Fibroblast of lung (primary cell): Measurements from ENCODE around the gene WWC2. TPM values are rescaled to one million over a fixed set of nuclear protein-coding genes. Genes with fewer than 3 reads are reported as not detected.

Experiments
- DNase-seq, 2 donors: peaks; one replicate each; pipeline versions ENCODE4 v3.0.0 to v3.0.0-alpha.2; 2010; ENCODE audit warnings: low read depth in 2 of 2
- H2AFZ ChIP-seq: 2 replicates; pipeline ENCODE4 v1.5.1; 2012; ENCODE audit warnings: low read length, control low read depth, inconsistent platforms
- H3K27ac ChIP-seq: 2 replicates; pipeline ENCODE4 v1.5.1; 2011; ENCODE audit warnings: low read length, control low read depth; ENCODE audit not compliant: insufficient read depth
- H3K27me3 ChIP-seq: 2 replicates; pipeline ENCODE4 v1.5.1; 2011; ENCODE audit warnings: mild to moderate bottlenecking, low read length; ENCODE audit not compliant: control insufficient read depth, insufficient read depth
- H3K36me3 ChIP-seq: 2 replicates; pipeline ENCODE4 v1.5.1; 2011; ENCODE audit warnings: low read length; ENCODE audit not compliant: control insufficient read depth, insufficient read depth
- H3K4me1 ChIP-seq: 2 replicates; pipeline ENCODE4 v1.5.1; 2011; ENCODE audit warnings: low read length; ENCODE audit not compliant: control insufficient read depth, insufficient read depth; ENCODE audit errors: extremely low read depth
- H3K4me2 ChIP-seq: 2 replicates; pipeline ENCODE4 v1.5.1; 2011; ENCODE audit warnings: low read length, control low read depth; ENCODE audit not compliant: insufficient read depth; ENCODE audit errors: extremely low read depth
- H3K4me3 ChIP-seq, 4 experiments: fragments of 200-600 bp in 1 of 4; sonication (generic) in 1 of 4; replicated peaks in 1 of 4; 2 replicates each; pipeline ENCODE4 v1.5.1; 2011 to 2016; ENCODE audit warnings: low read length in 4 of 4, low read depth in 3 of 4, mild to moderate bottlenecking in 3 of 4, control low read depth in 2 of 4, inconsistent platforms in 1 of 4, mixed read lengths in 1 of 4; ENCODE audit not compliant: insufficient read depth in 1 of 4; ENCODE audit errors: control extremely low read depth in 1 of 4
- H3K79me2 ChIP-seq: 2 replicates; pipeline ENCODE4 v1.5.1; 2012; ENCODE audit warnings: mild to moderate bottlenecking, low read length, inconsistent platforms; ENCODE audit not compliant: control insufficient read depth, insufficient read depth
- H3K9ac ChIP-seq: 2 replicates; pipeline ENCODE4 v1.5.1; 2011; ENCODE audit warnings: mild to moderate bottlenecking, low read length, control low read depth; ENCODE audit not compliant: insufficient read depth
- H3K9me3 ChIP-seq: 2 replicates; pipeline ENCODE4 v1.5.1; 2012; ENCODE audit warnings: low read depth, low read length; ENCODE audit not compliant: control insufficient read depth, insufficient read depth
- H4K20me1 ChIP-seq: 2 replicates; pipeline ENCODE4 v1.5.1; 2011; ENCODE audit warnings: low read length; ENCODE audit not compliant: control insufficient read depth, insufficient read depth; ENCODE audit errors: extremely low read depth
- EZH2 ChIP-seq: IDR thresholded peaks from 2 replicates; pipeline ENCODE4 v1.5.1; 2012; ENCODE audit warnings: low read length, control low read depth, mild to moderate bottlenecking; ENCODE audit errors: missing control alignments
- polyA plus RNA-seq, 2 donors: library from polyadenylated mRNA; depleted of rRNA in 1 of 2; stranded (reverse) in 1 of 2; unstranded in 1 of 2; fragments of >200 nt; gene quantifications; 2 replicates each; pipeline ENCODE4 v1.2.1, GENCODE V29; 2011 to 2012; ENCODE audit warnings: missing spikeins in 1 of 2
- total RNA-seq: library from RNA; depleted of rRNA; stranded (reverse); fragments of >200 nt; gene quantifications from 2 replicates; pipeline ENCODE4 v1.2.1, GENCODE V29; 2014
- TF ChIP-seq, protein P1 (sequence below), 2 donors: IDR thresholded peaks in 1 of 2; conservative IDR thresholded peaks in 1 of 2; 1 replicate in 1 of 2; 2 replicates in 1 of 2; pipeline ENCODE4 v1.5.1; 2011 to 2012; ENCODE audit warnings: low read length in 2 of 2, control low read depth in 1 of 2, inconsistent platforms in 1 of 2, low read depth in 1 of 2, mild to moderate bottlenecking in 1 of 2

The WWC2 gene
- total and polyA plus RNA-seq, 2 donors (not counting 1 experiment from before 2014, with no cell fraction given): 31.6 to 34.0 TPM

DNA sequence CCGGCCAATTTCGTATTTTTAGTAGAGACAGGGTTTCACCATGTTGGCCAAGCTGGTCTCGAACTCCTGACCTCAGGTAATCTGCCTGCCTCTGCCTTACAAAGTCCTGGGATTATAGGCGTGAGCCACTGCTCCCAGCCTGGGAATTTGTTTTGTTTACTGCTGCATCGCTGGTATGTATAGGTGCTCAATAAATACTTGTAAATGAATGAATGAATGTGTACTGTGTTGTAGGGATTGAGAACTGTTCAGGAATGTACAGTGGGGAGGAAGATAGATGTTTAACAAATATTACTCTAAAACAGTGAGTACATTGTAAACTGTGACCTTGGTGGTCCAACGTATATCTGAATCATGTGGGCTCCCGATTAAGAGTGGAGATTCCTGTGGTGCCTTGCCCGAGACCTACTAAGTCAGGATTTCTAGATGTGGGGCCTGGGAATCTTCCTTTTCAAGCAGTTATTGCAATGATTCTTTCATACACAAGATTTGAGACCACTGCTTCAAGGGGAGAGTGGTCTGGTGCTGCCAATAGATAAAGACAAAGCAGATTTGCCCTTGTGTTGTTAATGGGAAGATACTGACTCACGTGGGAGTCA lies 41.0 kb downstream of the WWC2 start:
- H4K20me1 ChIP-seq: no peaks in the 10 kb centered on the region
- no peak overlapping the region for H3K4me2 ChIP-seq
- no peak overlapping the region for H2AFZ ChIP-seq
- peaks cover 10% of the 10 kb centered on the region for H3K4me1 ChIP-seq
- TF ChIP-seq, protein P1, sequence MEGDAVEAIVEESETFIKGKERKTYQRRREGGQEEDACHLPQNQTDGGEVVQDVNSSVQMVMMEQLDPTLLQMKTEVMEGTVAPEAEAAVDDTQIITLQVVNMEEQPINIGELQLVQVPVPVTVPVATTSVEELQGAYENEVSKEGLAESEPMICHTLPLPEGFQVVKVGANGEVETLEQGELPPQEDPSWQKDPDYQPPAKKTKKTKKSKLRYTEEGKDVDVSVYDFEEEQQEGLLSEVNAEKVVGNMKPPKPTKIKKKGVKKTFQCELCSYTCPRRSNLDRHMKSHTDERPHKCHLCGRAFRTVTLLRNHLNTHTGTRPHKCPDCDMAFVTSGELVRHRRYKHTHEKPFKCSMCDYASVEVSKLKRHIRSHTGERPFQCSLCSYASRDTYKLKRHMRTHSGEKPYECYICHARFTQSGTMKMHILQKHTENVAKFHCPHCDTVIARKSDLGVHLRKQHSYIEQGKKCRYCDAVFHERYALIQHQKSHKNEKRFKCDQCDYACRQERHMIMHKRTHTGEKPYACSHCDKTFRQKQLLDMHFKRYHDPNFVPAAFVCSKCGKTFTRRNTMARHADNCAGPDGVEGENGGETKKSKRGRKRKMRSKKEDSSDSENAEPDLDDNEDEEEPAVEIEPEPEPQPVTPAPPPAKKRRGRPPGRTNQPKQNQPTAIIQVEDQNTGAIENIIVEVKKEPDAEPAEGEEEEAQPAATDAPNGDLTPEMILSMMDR (conservative IDR thresholded peaks at IDR 0.05 in 1 of 2, IDR thresholded peaks at IDR 0.05 in 1 of 2; ENCODE audit: low read depth in 1 of 2, low read length in 2 of 2): no peak
- TF ChIP-seq EZH2: no peak
- H3K79me2 ChIP-seq: peaks cover 44% of the 10 kb centered on the region
- peak in 1 of 2 donors; percentile 72 for DNase-seq
- H3K9ac ChIP-seq: no peak overlapping the region
- H3K4me3 ChIP-seq: no peak overlapping the region
- no peaks in the 10 kb centered on the region for H3K27me3 ChIP-seq
- no peaks in the 10 kb centered on the region for H3K9me3 ChIP-seq
- H3K27ac ChIP-seq: no peak overlapping the region
- H3K36me3 ChIP-seq: no peaks in the 10 kb centered on the region

DNA sequence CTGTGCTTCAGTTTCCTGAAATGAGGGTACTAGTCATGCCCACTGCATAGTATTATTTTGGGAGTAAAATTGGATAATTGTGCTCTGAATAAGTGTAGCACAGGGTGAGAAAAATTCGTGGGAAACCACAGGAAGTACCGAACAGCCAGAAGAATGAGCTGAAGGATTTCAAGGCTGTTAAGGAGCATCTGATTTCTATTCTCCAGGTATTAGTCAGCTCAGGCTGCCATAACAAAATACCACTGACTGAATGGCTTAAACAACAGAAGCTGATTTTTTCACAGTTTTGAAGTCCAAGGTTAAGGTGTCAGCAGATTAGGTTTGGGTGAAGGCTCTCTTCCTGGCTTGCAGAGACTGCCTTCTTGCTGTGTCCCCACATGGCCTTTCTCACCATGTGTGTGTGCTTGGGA lies 41.9 kb downstream of the WWC2 start:
- Histone ChIP-seq H3K9ac (no peak overlapping the region), H3K4me2 (no peak overlapping the region), H3K27ac (no peak overlapping the region), H3K79me2 (peaks cover 48% of the 10 kb centered on the region), H3K36me3 (no peaks in the 10 kb centered on the region), H2AFZ (no peak overlapping the region), H3K4me3 (no peak overlapping the region), H3K27me3 (no peaks in the 10 kb centered on the region), H3K4me1 (peaks cover 10% of the 10 kb centered on the region), H4K20me1 (no peaks in the 10 kb centered on the region), H3K9me3 (no peaks in the 10 kb centered on the region)
- DNase-seq: peak in 1 of 2 donors; percentile 99
- no peak for TF ChIP-seq EZH2
- TF ChIP-seq, protein P1 (conservative IDR thresholded peaks at IDR 0.05 in 1 of 2, IDR thresholded peaks at IDR 0.05 in 1 of 2; ENCODE audit: low read depth in 1 of 2, low read length in 2 of 2): no peak

GRCh38 chr4:183141997-183142396 lies 42.9 kb downstream of the WWC2 start:
- TF ChIP-seq, protein P1 (conservative IDR thresholded peaks at IDR 0.05 in 1 of 2, IDR thresholded peaks at IDR 0.05 in 1 of 2; ENCODE audit: low read depth in 1 of 2, low read length in 2 of 2): no peak
- TF ChIP-seq EZH2: no peak
- Histone ChIP-seq H3K9me3 (no peaks in the 10 kb centered on the region), H3K27me3 (no peaks in the 10 kb centered on the region), H3K9ac (no peak overlapping the region), H3K4me1 (peaks cover 10% of the 10 kb centered on the region), H3K27ac (no peak overlapping the region), H3K79me2 (peaks cover 44% of the 10 kb centered on the region), H3K4me3 (no peak overlapping the region), H3K36me3 (no peaks in the 10 kb centered on the region), H2AFZ (no peak overlapping the region), H3K4me2 (no peak overlapping the region), H4K20me1 (no peaks in the 10 kb centered on the region)
- DNase-seq: no peak
